ENCODE data around the gene TAC3.
"Not testable (repeated sequence)": the region's sequence is repeated elsewhere in the genome, so short reads cannot be mapped to it uniquely, and the experiment has no call there.

Gene TAC3

DNA sequence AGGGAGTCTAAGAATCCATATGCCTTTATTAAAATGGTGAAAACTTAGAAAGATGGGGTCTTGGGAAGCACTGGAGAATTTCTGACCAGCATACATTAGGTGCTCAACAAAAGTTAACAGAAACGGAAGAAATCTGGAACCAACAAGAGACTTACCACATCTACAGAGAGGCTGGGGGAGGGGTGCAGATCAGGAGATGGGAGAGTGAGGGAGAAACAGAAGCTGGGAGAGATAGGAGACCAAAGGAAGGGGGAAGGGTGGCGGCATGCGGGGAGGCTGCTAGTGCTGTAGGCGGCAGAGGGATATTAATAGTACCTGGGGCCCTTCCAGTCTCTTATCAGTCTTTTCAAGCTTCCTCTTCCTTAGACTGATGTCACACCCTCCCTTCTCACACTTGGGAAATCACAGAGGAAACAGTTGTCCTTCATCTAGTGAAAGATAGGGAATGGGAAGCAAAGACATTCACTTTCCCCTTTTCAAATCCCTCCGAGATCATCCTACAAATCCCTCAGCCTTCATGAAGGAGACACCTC, 28.1 kb downstream of the TAC3 start:
- TF ChIP-seq, protein P1, sequence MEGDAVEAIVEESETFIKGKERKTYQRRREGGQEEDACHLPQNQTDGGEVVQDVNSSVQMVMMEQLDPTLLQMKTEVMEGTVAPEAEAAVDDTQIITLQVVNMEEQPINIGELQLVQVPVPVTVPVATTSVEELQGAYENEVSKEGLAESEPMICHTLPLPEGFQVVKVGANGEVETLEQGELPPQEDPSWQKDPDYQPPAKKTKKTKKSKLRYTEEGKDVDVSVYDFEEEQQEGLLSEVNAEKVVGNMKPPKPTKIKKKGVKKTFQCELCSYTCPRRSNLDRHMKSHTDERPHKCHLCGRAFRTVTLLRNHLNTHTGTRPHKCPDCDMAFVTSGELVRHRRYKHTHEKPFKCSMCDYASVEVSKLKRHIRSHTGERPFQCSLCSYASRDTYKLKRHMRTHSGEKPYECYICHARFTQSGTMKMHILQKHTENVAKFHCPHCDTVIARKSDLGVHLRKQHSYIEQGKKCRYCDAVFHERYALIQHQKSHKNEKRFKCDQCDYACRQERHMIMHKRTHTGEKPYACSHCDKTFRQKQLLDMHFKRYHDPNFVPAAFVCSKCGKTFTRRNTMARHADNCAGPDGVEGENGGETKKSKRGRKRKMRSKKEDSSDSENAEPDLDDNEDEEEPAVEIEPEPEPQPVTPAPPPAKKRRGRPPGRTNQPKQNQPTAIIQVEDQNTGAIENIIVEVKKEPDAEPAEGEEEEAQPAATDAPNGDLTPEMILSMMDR (conservative IDR thresholded peaks at IDR 0.05; ENCODE audit: low read depth, low read length), result no peak
- no peak overlapping the region for H3K4me3 ChIP-seq (ENCODE audit: low read length)
- DNase-seq (ENCODE audit: low read depth), result no peak

DNA sequence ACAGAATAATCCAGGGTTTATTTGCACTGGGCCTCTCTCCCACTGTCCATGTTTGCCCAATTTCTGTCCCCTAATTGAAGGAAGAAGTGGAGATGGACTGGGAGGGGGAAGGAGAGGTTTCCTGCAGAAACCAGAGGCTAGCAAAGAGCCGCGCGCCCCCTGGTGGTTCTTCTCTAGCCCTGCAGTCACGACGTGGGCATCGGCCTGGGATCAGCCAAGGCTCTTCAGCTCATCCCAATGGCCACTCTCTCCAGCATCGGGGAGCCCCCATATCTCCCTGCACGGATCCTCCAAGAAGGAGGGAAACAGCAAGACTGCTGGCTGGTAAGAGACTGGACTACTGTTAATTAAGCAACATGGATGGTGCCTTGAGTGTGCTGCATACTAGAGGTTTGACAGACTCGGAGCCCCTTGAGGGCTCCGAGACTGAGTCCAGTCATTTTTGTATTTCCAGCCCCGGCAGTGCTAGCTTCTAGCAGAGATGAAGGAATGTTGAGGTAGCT, 28.7 kb downstream of the TAC3 start:
- TF ChIP-seq, protein P1 (conservative IDR thresholded peaks at IDR 0.05; ENCODE audit: low read depth, low read length), result peak; percentile 96
- DNase-seq (ENCODE audit: low read depth), result no peak

DNA sequence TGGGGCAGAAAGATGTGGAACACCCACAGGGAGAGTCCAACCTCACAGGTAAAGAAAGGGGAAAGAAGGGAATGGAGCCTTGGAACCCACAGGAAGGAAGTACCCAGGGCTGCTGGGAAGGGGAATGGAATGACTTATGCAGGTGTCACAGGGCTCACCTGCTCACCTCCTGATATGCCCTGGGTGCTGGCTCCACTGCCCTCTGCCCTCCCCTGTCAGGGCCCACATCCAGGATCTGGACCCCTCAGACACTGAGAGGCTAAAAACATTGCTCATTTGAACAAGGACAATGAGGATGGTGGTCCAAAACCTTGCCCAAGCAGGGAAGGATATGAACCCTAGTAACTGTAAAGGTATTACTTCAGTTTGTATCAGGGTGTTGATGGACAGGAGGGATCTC, 29.3 kb downstream of the TAC3 start:
- TF ChIP-seq, protein P1 (conservative IDR thresholded peaks at IDR 0.05; ENCODE audit: low read depth, low read length), result no peak
- no peak overlapping the region for H3K4me3 ChIP-seq (ENCODE audit: low read length)
- DNase-seq (ENCODE audit: low read depth), result no peak

More for the DNA sequence above, 28.7 kb downstream of the TAC3 start:
- no peak overlapping the region for H3K4me3 ChIP-seq (ENCODE audit: low read length)

DNA sequence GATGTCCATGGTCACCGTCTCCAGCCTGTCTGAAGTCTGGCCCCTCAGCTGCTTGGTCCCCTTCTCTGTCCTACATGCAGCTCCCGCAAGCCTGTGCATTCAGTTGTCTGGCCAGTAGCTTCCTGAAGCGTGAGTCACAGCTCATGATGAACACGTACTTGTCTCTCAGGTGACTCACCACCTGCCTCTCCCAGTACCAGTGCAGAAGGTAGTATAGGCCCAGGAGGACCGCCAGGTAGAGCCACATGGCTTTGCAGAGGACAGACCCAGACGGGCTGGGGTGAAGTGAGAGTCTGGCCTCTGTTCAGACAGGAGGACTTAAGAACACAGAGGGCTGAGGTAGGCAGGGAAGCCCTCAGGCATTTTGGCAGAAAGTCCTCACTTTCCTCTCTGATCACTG, 30.6 kb downstream of the TAC3 start:
- not testable (repeated sequence) for H3K4me3 ChIP-seq (ENCODE audit: low read length); DNase-seq (ENCODE audit: low read depth)

DNA sequence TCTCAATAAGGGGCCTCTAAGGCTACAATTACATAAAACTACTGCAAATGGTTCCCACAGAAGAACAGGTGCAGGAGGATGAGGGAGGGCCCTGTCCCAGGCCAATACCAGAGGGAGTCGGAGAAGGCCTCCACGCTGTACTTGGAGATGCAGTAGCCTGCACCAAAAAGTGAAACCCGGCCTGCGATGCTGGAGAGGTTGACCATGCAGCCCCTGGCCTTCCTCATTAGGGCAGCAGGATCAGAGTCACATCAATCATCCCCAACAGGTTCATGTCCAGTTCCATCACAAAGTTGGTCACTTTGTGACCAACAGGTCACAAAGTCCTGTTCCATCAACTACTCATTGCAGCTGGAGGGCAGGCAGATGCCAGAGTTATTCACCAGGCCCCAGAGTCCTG, 32.9 kb downstream of the TAC3 start:
- no peak for DNase-seq (ENCODE audit: low read depth)
- TF ChIP-seq, protein P1 (conservative IDR thresholded peaks at IDR 0.05; ENCODE audit: low read depth, low read length), result no peak
- no peak overlapping the region for H3K4me3 ChIP-seq (ENCODE audit: low read length)

DNA sequence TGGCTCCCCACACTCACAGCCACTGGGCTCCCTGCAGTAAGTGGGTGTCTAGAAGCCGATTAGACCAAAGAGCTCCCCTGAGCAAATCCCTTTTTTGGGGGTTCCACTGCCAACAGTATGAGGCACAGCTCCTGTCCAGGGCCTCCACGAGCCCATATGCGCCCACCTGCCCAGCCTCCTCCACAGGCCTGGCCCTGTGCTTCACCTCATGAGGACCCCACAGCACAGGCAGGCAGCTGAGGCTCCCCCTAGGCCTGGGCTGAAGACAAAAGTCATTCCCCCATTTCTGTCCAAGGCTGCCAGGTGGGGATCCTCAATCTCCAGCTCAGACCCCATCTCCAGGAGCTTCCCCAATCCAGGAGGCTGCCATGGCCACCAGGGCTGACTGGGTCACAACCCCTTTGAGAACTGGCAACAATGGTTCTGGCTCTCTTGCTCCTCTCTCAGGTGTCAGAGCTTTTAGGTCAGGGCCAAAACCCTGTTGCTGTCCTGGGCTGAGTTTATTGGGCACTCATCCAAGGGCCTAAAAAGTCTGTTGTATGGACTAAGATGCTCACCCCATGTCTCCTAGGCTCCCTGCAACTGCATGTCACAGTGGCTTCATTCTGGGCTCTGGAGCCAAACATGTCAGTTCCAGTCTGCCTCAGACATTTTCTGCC, 33.6 kb downstream of the TAC3 start:
- H3K4me3 ChIP-seq (ENCODE audit: low read length); DNase-seq (ENCODE audit: low read depth): not testable (repeated sequence)

DNA sequence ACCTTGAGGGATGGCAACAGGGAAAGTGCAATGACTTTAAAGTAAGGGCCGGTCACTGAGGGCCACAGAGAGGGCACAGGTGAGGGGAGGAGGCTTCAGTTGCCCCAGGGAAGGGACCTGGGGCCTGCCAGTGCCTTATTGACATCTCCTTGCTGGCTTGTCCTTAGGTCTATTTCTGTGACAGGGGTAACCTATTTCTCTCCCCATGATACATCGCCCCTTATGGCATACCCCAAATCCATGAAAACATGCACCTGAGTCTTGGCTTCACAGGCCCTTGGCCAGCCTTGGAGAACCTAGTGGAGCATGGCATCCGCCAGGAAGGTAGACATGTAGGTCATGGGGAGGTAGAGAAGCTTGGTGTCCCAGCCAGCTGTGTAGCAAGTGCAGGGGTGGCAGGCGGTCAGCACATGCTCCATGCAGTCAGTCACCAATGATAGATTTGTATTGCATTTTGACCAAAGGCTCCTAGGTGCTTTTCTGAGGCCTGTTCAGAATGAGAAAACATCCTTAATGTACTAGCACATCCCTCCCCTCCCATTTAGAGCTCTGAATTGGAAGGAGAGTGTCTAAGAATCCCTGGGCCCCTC, 35.3 kb downstream of the TAC3 start:
- TF ChIP-seq, protein P1 (conservative IDR thresholded peaks at IDR 0.05; ENCODE audit: low read depth, low read length), result no peak
- DNase-seq (ENCODE audit: low read depth), result no peak
- H3K4me3 ChIP-seq (ENCODE audit: low read length), result no peak overlapping the region

DNA sequence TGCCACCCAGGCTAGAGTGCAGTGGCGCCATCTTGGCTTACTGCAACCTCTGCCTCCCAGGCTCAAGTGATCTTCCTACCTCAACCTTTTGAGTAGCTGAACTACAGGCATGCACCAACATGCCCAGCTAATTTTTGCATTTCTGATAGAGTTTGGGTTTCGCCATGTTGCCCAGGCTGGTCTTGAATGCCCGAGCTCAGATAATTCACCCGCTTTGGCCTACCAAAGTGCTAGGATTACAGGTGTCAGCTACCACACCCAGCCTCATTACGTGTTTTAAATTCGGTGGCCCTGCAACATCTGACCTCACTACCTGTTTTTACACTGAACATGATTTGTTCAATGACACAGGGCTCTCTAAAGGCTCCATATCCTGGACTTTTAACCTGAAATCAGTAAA, 36.1 kb downstream of the TAC3 start:
- H3K4me3 ChIP-seq (ENCODE audit: low read length), result no peak overlapping the region
- TF ChIP-seq, protein P1 (conservative IDR thresholded peaks at IDR 0.05; ENCODE audit: low read depth, low read length), result no peak
- DNase-seq (ENCODE audit: low read depth), result no peak
